GM12891 (cell line): ENCODE results near the gene FOXP4.

Experiments used
- PAX5 ChIP-seq: IDR thresholded peaks from 2 replicates; pipeline ENCODE4 v1.6.1; 2011; ENCODE audit warnings: low read length, moderate library complexity, mild to moderate bottlenecking; ENCODE audit not compliant: insufficient read depth, severe bottlenecking
- POLR2A ChIP-seq: IDR thresholded peaks from 2 replicates; pipeline ENCODE4 v1.6.1; 2011; ENCODE audit warnings: low read depth, low read length, control low read depth
- POLR2AphosphoS5 ChIP-seq: IDR thresholded peaks from 2 replicates; pipeline ENCODE4 v1.6.1; 2011; ENCODE audit warnings: low read depth, low read length, control low read depth
- SPI1 ChIP-seq: IDR thresholded peaks from 2 replicates; pipeline ENCODE4 v1.6.1; 2011; ENCODE audit warnings: low read depth, low read length, control low read depth
- TAF1 ChIP-seq: IDR thresholded peaks from 2 replicates; pipeline ENCODE4 v1.6.1; 2011; ENCODE audit warnings: low read depth, low read length, control low read depth

GRCh38 chr6:41599852-41600445 lies 53.8 kb downstream of the FOXP4 start:
- no peak for TF ChIP-seq POLR2A
- TF ChIP-seq POLR2AphosphoS5, result no peak
- no peak for TF ChIP-seq TAF1
- no peak for TF ChIP-seq PAX5
- TF ChIP-seq SPI1, result no peak
